ENCODE results near the gene MYO1D.

DNA sequence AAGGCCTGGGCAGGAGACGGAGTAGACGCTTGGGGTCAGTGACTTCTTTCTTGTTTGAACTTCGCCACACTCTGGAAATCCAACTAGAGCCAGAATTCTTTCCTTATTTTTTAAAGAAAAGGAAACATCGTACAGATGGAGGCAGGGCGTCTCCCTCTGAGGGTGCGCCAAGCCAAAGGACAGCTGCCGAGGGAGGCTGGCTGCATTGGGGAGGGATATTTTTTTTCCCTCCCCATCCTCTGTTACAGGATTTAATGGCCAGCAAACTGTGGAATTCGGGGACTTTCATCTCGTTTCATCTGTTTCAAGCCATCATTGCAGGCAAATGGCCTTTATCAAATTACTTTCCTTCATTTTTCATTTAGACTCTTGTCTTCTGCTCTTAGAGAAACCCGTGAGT, 374.2 kb downstream of the MYO1D start:
- TF ChIP-seq, protein P1, sequence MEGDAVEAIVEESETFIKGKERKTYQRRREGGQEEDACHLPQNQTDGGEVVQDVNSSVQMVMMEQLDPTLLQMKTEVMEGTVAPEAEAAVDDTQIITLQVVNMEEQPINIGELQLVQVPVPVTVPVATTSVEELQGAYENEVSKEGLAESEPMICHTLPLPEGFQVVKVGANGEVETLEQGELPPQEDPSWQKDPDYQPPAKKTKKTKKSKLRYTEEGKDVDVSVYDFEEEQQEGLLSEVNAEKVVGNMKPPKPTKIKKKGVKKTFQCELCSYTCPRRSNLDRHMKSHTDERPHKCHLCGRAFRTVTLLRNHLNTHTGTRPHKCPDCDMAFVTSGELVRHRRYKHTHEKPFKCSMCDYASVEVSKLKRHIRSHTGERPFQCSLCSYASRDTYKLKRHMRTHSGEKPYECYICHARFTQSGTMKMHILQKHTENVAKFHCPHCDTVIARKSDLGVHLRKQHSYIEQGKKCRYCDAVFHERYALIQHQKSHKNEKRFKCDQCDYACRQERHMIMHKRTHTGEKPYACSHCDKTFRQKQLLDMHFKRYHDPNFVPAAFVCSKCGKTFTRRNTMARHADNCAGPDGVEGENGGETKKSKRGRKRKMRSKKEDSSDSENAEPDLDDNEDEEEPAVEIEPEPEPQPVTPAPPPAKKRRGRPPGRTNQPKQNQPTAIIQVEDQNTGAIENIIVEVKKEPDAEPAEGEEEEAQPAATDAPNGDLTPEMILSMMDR (IDR thresholded peaks at IDR 0.05) = no peak
- TF ChIP-seq POLR2A (IDR thresholded peaks at IDR 0.05) = no peak

All from suprapubic skin (tissue), 3 donors.